GM12878 (cell line): Measurements from ENCODE around the gene TPT1.

Source experiments
- CHD2 ChIP-seq: IDR thresholded peaks from 2 replicates; pipeline ENCODE4 v1.6.1; 2011; ENCODE audit warnings: low read depth, low read length, improper control_type of control experiment, borderline replicate concordance
- CTCF ChIP-seq, 3 experiments: IDR thresholded peaks in 2 of 3; conservative IDR thresholded peaks in 1 of 3; 2 replicates each; pipeline ENCODE4 v1.5.1; 2011; ENCODE audit warnings: low read depth in 3 of 3, low read length in 3 of 3, mild to moderate bottlenecking in 3 of 3, control low read depth in 2 of 3, moderate library complexity in 2 of 3, inconsistent platforms in 1 of 3, mixed read lengths in 1 of 3; ENCODE audit not compliant: control insufficient read depth in 2 of 3, insufficient read depth in 1 of 3; ENCODE audit errors: extremely low read depth in 1 of 3
- FOS ChIP-seq: IDR thresholded peaks from 3 replicates; pipeline ENCODE4 v1.6.1; 2011; ENCODE audit warnings: borderline replicate concordance; ENCODE audit not compliant: insufficient read length; ENCODE audit errors: extremely low read depth
- NBN ChIP-seq: fragments of 450-650 bp; IDR thresholded peaks from 2 replicates; pipeline ENCODE4 v1.6.1; 2016
- PAX5 ChIP-seq: IDR thresholded peaks from 2 replicates; pipeline ENCODE4 v1.6.1; 2011; ENCODE audit warnings: low read depth, low read length, borderline replicate concordance
- POLR2A ChIP-seq: IDR thresholded peaks from 2 replicates; pipeline ENCODE4 v1.6.1; 2011; ENCODE audit warnings: low read depth, mild to moderate bottlenecking, low read length
- SKIL ChIP-seq: fragments of 450-650 bp; IDR thresholded peaks from 2 replicates; pipeline ENCODE4 v1.6.1; 2017; ENCODE audit warnings: mild to moderate bottlenecking, low read depth, inconsistent platforms; ENCODE audit not compliant: poor library complexity, severe bottlenecking
- SUZ12 ChIP-seq: fragments of 200-600 bp; sonication (generic); IDR thresholded peaks from one replicate; pipeline ENCODE4 v1.6.1; 2018; ENCODE audit warnings: antibody characterized with exemption, mild to moderate bottlenecking; ENCODE audit not compliant: unreplicated experiment
- TAF1 ChIP-seq: IDR thresholded peaks from 2 replicates; pipeline ENCODE4 v1.6.1; 2011; ENCODE audit warnings: mild to moderate bottlenecking, low read depth, low read length, borderline replicate concordance
- TF ChIP-seq, protein P1 (sequence below): fragments of 450-650 bp; formaldehyde crosslinking; IDR thresholded peaks from 2 replicates; pipeline ENCODE4 v1.4.0; 2020; ENCODE audit warnings: mild to moderate bottlenecking, moderate library complexity

GRCh38 chr13:45340422-45341033 is 455 bp downstream of the TPT1 start:
- TF ChIP-seq PAX5: no peak
- TF ChIP-seq CTCF (IDR thresholded peaks at IDR 0.05 in 2 of 3, conservative IDR thresholded peaks at IDR 0.05 in 1 of 3; ENCODE audit: control insufficient read depth in 2 of 3, extremely low read depth in 1 of 3, insufficient read depth in 1 of 3, low read depth in 3 of 3, low read length in 3 of 3): peak; percentile 35 to 62 (median 42)
- no peak for TF ChIP-seq CHD2
- TF ChIP-seq POLR2A: no peak; the same call in 1 of the 2 replicates
- TF ChIP-seq NBN: no peak
- TF ChIP-seq SKIL: no peak
- TF ChIP-seq SUZ12: no peak
- TF ChIP-seq FOS: no peak
- TF ChIP-seq TAF1: peak; percentile 41; the same call in 1 of the 2 replicates
- TF ChIP-seq, protein P1, sequence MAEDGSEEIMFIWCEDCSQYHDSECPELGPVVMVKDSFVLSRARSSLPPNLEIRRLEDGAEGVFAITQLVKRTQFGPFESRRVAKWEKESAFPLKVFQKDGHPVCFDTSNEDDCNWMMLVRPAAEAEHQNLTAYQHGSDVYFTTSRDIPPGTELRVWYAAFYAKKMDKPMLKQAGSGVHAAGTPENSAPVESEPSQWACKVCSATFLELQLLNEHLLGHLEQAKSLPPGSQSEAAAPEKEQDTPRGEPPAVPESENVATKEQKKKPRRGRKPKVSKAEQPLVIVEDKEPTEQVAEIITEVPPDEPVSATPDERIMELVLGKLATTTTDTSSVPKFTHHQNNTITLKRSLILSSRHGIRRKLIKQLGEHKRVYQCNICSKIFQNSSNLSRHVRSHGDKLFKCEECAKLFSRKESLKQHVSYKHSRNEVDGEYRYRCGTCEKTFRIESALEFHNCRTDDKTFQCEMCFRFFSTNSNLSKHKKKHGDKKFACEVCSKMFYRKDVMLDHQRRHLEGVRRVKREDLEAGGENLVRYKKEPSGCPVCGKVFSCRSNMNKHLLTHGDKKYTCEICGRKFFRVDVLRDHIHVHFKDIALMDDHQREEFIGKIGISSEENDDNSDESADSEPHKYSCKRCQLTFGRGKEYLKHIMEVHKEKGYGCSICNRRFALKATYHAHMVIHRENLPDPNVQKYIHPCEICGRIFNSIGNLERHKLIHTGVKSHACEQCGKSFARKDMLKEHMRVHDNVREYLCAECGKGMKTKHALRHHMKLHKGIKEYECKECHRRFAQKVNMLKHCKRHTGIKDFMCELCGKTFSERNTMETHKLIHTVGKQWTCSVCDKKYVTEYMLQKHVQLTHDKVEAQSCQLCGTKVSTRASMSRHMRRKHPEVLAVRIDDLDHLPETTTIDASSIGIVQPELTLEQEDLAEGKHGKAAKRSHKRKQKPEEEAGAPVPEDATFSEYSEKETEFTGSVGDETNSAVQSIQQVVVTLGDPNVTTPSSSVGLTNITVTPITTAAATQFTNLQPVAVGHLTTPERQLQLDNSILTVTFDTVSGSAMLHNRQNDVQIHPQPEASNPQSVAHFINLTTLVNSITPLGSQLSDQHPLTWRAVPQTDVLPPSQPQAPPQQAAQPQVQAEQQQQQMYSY (CRISPR knock-in tag): no peak
